ENCODE data around the gene ST3GAL2. TPM values are rescaled to one million over a fixed set of nuclear protein-coding genes. Genes with fewer than 3 reads are reported as not detected.

ST3GAL2 gene
- total and polyA plus RNA-seq, 10 of the 15 experiments (the other 5 are each of a cell fraction or from before 2014, with no cell fraction given), result 0.95 to 61.7 (median 25.9) TPM

DNA sequence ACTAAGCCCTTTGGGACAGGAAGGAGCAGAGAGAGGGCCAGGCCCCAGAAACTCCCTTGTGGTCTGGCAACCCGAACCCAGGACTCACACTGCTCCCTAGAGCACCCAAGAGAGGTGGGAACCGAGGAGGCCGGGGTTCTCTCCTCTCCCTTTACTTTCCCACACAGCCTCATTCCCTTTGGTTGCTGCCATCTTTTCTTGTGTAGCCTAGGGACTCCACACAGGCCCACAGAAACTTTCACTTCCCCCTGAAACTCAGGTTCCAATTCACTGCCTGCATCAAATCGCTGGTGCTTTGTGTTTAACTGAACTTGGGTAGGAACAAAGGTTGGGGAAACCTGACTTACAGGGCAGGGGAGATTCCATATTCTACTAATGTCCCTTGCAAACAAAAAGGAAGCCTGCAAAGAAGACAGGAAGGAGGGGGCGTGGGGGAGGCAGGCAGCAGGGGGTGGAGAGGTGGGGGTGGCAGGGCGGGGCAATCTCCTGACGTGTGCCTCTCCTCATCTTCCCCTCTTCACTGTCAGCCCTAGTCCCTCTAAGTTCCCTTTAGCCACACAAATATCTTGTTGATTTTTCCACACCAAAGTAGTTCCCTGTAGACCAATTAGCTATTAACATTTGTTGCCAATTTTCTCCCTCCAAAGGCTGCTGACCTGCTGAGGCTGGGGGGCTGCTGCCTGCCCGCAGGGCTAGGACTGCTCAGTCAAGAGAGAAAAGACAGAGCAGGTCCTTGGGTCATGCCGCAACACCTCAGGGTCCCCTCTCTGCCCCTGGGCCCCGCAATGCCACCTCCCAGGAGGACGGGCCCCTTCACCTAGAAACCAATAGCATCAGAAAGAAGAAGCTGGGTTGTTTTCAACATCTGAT is 8.0 kb downstream of the ST3GAL2 start (continued):
- TF ChIP-seq, protein P1, sequence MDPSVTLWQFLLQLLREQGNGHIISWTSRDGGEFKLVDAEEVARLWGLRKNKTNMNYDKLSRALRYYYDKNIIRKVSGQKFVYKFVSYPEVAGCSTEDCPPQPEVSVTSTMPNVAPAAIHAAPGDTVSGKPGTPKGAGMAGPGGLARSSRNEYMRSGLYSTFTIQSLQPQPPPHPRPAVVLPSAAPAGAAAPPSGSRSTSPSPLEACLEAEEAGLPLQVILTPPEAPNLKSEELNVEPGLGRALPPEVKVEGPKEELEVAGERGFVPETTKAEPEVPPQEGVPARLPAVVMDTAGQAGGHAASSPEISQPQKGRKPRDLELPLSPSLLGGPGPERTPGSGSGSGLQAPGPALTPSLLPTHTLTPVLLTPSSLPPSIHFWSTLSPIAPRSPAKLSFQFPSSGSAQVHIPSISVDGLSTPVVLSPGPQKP (IDR thresholded peaks at IDR 0.05; ENCODE audit: low read depth, low read length), result no peak; the same call in 1 of the 2 replicates
- TF ChIP-seq MEF2B (IDR thresholded peaks at IDR 0.05; ENCODE audit: partially characterized antibody, poor library complexity, severe bottlenecking) (peak; percentile 96), CBX3 (IDR thresholded peaks at IDR 0.05; ENCODE audit: borderline replicate concordance, low read depth) (no peak), STAT3 (IDR thresholded peaks at IDR 0.05; ENCODE audit: low read depth, low read length) (peak; percentile 67; the same call in 1 of the 2 replicates), NFYB (IDR thresholded peaks at IDR 0.05; ENCODE audit: insufficient read depth, low read depth, low read length) (0 out of 2 replicates have a peak, but pooled peaks have one; percentile 3), IRF4 (IDR thresholded peaks at IDR 0.05; ENCODE audit: low read depth, low read length) (peak; percentile 96), CHD2 (IDR thresholded peaks at IDR 0.05; ENCODE audit: borderline replicate concordance, low read depth, low read length) (peak; percentile 80; the same call in 1 of the 2 replicates), ZSCAN29 (IDR thresholded peaks at IDR 0.05) (no peak), LARP7 (IDR thresholded peaks at IDR 0.05) (0 out of 2 replicates have a peak, but pooled peaks have one; percentile 21), YBX1 (IDR thresholded peaks at IDR 0.05) (no peak; the same call in 1 of the 2 replicates), SUPT20H (IDR thresholded peaks at IDR 0.05; ENCODE audit: borderline replicate concordance, control insufficient read depth, low read depth, low read length) (no peak), POLR2A (IDR thresholded peaks at IDR 0.05; ENCODE audit: low read depth, low read length) (peak; percentile 48), MEF2A (IDR thresholded peaks at IDR 0.05; ENCODE audit: insufficient read depth, low read depth, low read length) (peak; percentile 71), TARDBP (IDR thresholded peaks at IDR 0.05; ENCODE audit: borderline replicate concordance) (no peak), SMARCA5 (IDR thresholded peaks at IDR 0.05) (peak; percentile 94), CREB1 (IDR thresholded peaks at IDR 0.05; ENCODE audit: low read depth) (no peak), TCF3 (IDR thresholded peaks at IDR 0.05; ENCODE audit: borderline replicate concordance, insufficient read depth, low read depth, low read length) (0 out of 2 replicates have a peak, but pooled peaks have one; percentile 21), MTA3 (IDR thresholded peaks at IDR 0.05; ENCODE audit: borderline replicate concordance, low read length) (no peak), IKZF1 (conservative IDR thresholded peaks at IDR 0.05) (peak; percentile 98), SREBF1 (IDR thresholded peaks at IDR 0.05; ENCODE audit: low read length) (peak; percentile 17; the same call in 1 of the 2 replicates), KDM1A (IDR thresholded peaks at IDR 0.05; ENCODE audit: borderline replicate concordance) (no peak), HDGF (IDR thresholded peaks at IDR 0.05) (no peak; the same call in 1 of the 2 replicates)
- TF ChIP-seq, protein P2, sequence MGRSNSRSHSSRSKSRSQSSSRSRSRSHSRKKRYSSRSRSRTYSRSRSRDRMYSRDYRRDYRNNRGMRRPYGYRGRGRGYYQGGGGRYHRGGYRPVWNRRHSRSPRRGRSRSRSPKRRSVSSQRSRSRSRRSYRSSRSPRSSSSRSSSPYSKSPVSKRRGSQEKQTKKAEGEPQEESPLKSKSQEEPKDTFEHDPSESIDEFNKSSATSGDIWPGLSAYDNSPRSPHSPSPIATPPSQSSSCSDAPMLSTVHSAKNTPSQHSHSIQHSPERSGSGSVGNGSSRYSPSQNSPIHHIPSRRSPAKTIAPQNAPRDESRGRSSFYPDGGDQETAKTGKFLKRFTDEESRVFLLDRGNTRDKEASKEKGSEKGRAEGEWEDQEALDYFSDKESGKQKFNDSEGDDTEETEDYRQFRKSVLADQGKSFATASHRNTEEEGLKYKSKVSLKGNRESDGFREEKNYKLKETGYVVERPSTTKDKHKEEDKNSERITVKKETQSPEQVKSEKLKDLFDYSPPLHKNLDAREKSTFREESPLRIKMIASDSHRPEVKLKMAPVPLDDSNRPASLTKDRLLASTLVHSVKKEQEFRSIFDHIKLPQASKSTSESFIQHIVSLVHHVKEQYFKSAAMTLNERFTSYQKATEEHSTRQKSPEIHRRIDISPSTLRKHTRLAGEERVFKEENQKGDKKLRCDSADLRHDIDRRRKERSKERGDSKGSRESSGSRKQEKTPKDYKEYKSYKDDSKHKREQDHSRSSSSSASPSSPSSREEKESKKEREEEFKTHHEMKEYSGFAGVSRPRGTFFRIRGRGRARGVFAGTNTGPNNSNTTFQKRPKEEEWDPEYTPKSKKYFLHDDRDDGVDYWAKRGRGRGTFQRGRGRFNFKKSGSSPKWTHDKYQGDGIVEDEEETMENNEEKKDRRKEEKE (IDR thresholded peaks at IDR 0.05), result no peak
- TF ChIP-seq, protein P3, sequence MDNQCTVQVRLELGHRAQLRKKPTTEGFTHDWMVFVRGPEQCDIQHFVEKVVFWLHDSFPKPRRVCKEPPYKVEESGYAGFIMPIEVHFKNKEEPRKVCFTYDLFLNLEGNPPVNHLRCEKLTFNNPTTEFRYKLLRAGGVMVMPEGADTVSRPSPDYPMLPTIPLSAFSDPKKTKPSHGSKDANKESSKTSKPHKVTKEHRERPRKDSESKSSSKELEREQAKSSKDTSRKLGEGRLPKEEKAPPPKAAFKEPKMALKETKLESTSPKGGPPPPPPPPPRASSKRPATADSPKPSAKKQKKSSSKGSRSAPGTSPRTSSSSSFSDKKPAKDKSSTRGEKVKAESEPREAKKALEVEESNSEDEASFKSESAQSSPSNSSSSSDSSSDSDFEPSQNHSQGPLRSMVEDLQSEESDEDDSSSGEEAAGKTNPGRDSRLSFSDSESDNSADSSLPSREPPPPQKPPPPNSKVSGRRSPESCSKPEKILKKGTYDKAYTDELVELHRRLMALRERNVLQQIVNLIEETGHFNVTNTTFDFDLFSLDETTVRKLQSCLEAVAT (IDR thresholded peaks at IDR 0.05), result 0 out of 2 replicates have a peak, but pooled peaks have one; percentile 60
- TF ChIP-seq, protein P4, sequence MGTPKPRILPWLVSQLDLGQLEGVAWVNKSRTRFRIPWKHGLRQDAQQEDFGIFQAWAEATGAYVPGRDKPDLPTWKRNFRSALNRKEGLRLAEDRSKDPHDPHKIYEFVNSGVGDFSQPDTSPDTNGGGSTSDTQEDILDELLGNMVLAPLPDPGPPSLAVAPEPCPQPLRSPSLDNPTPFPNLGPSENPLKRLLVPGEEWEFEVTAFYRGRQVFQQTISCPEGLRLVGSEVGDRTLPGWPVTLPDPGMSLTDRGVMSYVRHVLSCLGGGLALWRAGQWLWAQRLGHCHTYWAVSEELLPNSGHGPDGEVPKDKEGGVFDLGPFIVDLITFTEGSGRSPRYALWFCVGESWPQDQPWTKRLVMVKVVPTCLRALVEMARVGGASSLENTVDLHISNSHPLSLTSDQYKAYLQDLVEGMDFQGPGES (IDR thresholded peaks at IDR 0.05), result no peak

All from GM12878 (cell line).